ENCODE data around the gene ASF1B.

DNA sequence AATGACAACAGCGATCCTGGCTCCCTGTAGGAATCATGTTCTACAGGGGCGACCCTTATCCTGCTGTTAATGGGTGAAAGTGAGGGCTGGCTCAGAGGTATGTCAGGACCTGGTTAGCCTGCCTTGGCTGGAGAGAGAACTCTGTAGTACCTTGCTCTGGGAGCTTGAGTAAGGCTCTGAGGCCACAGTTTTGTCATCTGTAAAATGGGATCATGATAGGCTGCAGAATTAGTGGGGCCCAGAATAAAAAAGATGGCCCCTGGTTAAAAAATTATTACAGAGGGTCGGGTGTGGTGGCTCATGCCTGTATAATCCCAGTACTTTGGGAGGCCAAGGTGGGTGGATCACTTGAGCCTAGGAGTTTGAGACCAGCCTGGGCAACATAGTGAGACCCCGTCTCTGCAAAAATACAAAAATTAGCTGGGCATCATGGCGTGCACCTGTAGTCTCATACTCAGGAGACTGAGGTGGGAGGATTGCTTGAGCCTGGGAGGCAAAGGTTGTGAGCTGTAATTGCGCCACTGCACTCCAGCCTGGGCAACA is 35.3 kb downstream of the ASF1B start:
- TF ChIP-seq, protein P1, sequence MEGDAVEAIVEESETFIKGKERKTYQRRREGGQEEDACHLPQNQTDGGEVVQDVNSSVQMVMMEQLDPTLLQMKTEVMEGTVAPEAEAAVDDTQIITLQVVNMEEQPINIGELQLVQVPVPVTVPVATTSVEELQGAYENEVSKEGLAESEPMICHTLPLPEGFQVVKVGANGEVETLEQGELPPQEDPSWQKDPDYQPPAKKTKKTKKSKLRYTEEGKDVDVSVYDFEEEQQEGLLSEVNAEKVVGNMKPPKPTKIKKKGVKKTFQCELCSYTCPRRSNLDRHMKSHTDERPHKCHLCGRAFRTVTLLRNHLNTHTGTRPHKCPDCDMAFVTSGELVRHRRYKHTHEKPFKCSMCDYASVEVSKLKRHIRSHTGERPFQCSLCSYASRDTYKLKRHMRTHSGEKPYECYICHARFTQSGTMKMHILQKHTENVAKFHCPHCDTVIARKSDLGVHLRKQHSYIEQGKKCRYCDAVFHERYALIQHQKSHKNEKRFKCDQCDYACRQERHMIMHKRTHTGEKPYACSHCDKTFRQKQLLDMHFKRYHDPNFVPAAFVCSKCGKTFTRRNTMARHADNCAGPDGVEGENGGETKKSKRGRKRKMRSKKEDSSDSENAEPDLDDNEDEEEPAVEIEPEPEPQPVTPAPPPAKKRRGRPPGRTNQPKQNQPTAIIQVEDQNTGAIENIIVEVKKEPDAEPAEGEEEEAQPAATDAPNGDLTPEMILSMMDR (IDR thresholded peaks at IDR 0.05; ENCODE audit: low read length), result no peak
- TF ChIP-seq EZH2 (optimal IDR thresholded peaks at IDR 0.05; ENCODE audit: low read depth, low read length) (no peak), EZH2phosphoT487 (IDR thresholded peaks at IDR 0.05; ENCODE audit: low read length) (no peak)

Measured in MM.1S (cell line).